ENCODE measurements around the gene RFX4.
"Not testable (repeated sequence)": the region's sequence is repeated elsewhere in the genome, so short reads cannot be mapped to it uniquely, and the experiment has no call there.

DNA sequence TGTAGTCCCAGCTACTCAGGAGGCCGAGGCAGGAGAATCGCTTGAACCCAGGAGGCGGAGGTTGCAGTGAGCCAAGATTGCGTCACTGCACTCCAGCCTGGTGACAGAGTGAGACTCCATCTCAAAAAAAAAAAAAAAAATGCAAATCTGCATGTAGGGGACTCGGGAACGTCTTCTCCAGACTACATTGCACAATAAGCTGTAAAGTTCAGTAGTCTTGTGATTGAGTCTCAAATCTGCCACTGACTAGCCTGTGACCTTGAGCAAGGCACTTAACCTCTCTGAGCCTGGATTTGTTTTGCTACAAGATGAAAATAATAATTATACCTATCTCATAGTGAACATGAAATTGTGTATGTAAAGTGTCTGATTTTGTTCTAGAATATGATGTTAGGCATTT is 109.2 kb downstream of the RFX4 start:
- TF ChIP-seq, protein P1, sequence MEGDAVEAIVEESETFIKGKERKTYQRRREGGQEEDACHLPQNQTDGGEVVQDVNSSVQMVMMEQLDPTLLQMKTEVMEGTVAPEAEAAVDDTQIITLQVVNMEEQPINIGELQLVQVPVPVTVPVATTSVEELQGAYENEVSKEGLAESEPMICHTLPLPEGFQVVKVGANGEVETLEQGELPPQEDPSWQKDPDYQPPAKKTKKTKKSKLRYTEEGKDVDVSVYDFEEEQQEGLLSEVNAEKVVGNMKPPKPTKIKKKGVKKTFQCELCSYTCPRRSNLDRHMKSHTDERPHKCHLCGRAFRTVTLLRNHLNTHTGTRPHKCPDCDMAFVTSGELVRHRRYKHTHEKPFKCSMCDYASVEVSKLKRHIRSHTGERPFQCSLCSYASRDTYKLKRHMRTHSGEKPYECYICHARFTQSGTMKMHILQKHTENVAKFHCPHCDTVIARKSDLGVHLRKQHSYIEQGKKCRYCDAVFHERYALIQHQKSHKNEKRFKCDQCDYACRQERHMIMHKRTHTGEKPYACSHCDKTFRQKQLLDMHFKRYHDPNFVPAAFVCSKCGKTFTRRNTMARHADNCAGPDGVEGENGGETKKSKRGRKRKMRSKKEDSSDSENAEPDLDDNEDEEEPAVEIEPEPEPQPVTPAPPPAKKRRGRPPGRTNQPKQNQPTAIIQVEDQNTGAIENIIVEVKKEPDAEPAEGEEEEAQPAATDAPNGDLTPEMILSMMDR (IDR thresholded peaks at IDR 0.05), result not testable (repeated sequence)
- not testable (repeated sequence) for TF ChIP-seq POLR2AphosphoS5, TCF7L2 (IDR thresholded peaks at IDR 0.05; ENCODE audit: low read depth, low read length)
- TF ChIP-seq, protein P2, sequence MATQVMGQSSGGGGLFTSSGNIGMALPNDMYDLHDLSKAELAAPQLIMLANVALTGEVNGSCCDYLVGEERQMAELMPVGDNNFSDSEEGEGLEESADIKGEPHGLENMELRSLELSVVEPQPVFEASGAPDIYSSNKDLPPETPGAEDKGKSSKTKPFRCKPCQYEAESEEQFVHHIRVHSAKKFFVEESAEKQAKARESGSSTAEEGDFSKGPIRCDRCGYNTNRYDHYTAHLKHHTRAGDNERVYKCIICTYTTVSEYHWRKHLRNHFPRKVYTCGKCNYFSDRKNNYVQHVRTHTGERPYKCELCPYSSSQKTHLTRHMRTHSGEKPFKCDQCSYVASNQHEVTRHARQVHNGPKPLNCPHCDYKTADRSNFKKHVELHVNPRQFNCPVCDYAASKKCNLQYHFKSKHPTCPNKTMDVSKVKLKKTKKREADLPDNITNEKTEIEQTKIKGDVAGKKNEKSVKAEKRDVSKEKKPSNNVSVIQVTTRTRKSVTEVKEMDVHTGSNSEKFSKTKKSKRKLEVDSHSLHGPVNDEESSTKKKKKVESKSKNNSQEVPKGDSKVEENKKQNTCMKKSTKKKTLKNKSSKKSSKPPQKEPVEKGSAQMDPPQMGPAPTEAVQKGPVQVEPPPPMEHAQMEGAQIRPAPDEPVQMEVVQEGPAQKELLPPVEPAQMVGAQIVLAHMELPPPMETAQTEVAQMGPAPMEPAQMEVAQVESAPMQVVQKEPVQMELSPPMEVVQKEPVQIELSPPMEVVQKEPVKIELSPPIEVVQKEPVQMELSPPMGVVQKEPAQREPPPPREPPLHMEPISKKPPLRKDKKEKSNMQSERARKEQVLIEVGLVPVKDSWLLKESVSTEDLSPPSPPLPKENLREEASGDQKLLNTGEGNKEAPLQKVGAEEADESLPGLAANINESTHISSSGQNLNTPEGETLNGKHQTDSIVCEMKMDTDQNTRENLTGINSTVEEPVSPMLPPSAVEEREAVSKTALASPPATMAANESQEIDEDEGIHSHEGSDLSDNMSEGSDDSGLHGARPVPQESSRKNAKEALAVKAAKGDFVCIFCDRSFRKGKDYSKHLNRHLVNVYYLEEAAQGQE (IDR thresholded peaks at IDR 0.05; ENCODE audit: insufficient read depth in 1 of 2, low read depth in 2 of 2, low read length in 1 of 2), result not testable (repeated sequence)

Data from Panc1 (cell line).